Left lung (tissue), 10 donors: ENCODE data around the gene ZC3HAV1. TPM values are rescaled to one million over a fixed set of nuclear protein-coding genes. Genes with fewer than 3 reads are reported as not detected.

Experiments used
- ATAC-seq: fragments of 200-7000 bp; cut with Tn5 transposase; one replicate; pipeline ENCODE4 v1.9.1; 2020; ENCODE audit warnings: moderate library complexity
- DNase-seq, 4 donors: peaks; one replicate each; pipeline ENCODE4 v3.0.0-alpha.2; 2013 to 2020
- H3K27ac ChIP-seq, 2 donors: fragments of 200-600 bp; sonication (generic) in 1 of 2; one replicate each; pipeline versions ENCODE4 v1.5.0 to v1.8.0; 2020 to 2021
- H3K27me3 ChIP-seq, 2 donors: fragments of 200-600 bp; sonication (generic) in 1 of 2; one replicate each; pipeline versions ENCODE4 v1.5.0 to v1.8.0; 2020 to 2021
- H3K36me3 ChIP-seq, 2 donors: fragments of 200-600 bp; sonication (generic) in 1 of 2; one replicate each; pipeline versions ENCODE4 v1.5.0 to v1.8.0; 2020 to 2021
- H3K4me1 ChIP-seq, 2 donors: fragments of 200-600 bp; one replicate each; pipeline ENCODE4 v1.8.0; 2021
- H3K4me3 ChIP-seq, 2 donors: fragments of 200-600 bp; sonication (generic) in 1 of 2; one replicate each; pipeline versions ENCODE4 v1.5.0 to v1.8.0; 2020 to 2021; ENCODE audit warnings: mild to moderate bottlenecking in 1 of 2
- H3K9me3 ChIP-seq, 2 donors: fragments of 200-600 bp; sonication (generic) in 1 of 2; one replicate each; pipeline versions ENCODE4 v1.5.0 to v1.8.0; 2020 to 2021
- intact Hi-C, 2 donors: fragments of 100-400 bp; cut with DNase I; formaldehyde crosslinking; loops; one replicate each; pipeline versions ENCODE4 v1.11.2 to v1.14.2; 2022
- polyA plus RNA-seq, 6 donors: library from polyadenylated mRNA; unstranded; fragments of 120-200 nt; gene quantifications; one replicate each; pipeline ENCODE4 v1.2.1, GENCODE V29; 2013; ENCODE audit not compliant: insufficient read length in 6 of 6
- total RNA-seq, 2 donors: library from RNA; stranded (reverse); fragmentation: NEBNext Ultra II Directional; extraction: Animal tissue kit (Norgen Biotek cat#: 25700); gene quantifications; one replicate each; pipeline ENCODE4 v1.2.1, GENCODE V29; 2021
- TF ChIP-seq, protein P1 (sequence below), 2 donors: fragments of 200-600 bp; sonication (generic) in 1 of 2; IDR thresholded peaks; one replicate each; pipeline versions ENCODE4 v1.5.0 to v1.8.0; 2021; ENCODE audit warnings: antibody characterized with exemption in 2 of 2
- donor health status: DM: no; HTN: yes; CAD: no.
- donor health status: DM: no; HTN: no; CAD: no.

The ZC3HAV1 gene
- total and polyA plus RNA-seq, 8 donors = 16.0 to 45.5 (median 22.4) TPM

DNA sequence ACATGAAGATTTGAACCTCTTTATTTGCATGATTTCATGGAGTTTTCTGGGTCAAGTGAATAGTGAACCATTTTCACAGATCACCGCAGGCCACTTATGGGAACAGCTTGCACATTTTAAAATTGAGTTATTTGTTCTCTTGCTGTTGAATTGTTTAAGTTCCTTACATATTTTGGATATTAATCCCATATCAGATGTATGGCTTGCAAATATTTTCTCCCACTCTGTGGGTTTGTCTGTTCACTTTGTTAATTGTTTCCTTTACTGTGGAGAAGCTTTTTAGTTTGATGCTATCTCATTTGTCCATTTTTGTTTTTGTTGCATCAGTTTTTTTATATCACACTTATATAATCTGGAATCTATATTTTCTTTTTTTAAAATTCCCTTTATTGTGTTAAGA is 59.6 kb downstream of the ZC3HAV1 start:
- Histone ChIP-seq H3K36me3 (peaks cover 0 to 100% of the 10 kb centered on the region in 2 donors), H3K4me1 (peaks cover 0 to 9% of the 10 kb centered on the region in 2 donors), H3K27ac (no peak overlapping the region), H3K9me3 (no peaks in the 10 kb centered on the region), H3K27me3 (no peaks in the 10 kb centered on the region), H3K4me3 (no peak overlapping the region)
- intact Hi-C loops = no loop called here
- TF ChIP-seq, protein P1, sequence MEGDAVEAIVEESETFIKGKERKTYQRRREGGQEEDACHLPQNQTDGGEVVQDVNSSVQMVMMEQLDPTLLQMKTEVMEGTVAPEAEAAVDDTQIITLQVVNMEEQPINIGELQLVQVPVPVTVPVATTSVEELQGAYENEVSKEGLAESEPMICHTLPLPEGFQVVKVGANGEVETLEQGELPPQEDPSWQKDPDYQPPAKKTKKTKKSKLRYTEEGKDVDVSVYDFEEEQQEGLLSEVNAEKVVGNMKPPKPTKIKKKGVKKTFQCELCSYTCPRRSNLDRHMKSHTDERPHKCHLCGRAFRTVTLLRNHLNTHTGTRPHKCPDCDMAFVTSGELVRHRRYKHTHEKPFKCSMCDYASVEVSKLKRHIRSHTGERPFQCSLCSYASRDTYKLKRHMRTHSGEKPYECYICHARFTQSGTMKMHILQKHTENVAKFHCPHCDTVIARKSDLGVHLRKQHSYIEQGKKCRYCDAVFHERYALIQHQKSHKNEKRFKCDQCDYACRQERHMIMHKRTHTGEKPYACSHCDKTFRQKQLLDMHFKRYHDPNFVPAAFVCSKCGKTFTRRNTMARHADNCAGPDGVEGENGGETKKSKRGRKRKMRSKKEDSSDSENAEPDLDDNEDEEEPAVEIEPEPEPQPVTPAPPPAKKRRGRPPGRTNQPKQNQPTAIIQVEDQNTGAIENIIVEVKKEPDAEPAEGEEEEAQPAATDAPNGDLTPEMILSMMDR (IDR thresholded peaks at IDR 0.05) = no peak
- ATAC-seq = no peak
- no peak for DNase-seq

- Histone ChIP-seq H3K36me3 (peaks cover 0 to 98% of the 10 kb centered on the region in 2 donors), H3K4me3 (no peak overlapping the region), H3K27ac (no peak overlapping the region), H3K27me3 (no peaks in the 10 kb centered on the region), H3K9me3 (no peaks in the 10 kb centered on the region), H3K4me1 (peaks cover 0 to 18% of the 10 kb centered on the region in 2 donors)
- DNase-seq (no peak), ATAC-seq (no peak)
- intact Hi-C loops = no loop called here
- TF ChIP-seq, protein P1 (IDR thresholded peaks at IDR 0.05) = no peak
Observed at GRCh38 chr7:139049111-139049510, 60.4 kb downstream of the ZC3HAV1 start.

DNA sequence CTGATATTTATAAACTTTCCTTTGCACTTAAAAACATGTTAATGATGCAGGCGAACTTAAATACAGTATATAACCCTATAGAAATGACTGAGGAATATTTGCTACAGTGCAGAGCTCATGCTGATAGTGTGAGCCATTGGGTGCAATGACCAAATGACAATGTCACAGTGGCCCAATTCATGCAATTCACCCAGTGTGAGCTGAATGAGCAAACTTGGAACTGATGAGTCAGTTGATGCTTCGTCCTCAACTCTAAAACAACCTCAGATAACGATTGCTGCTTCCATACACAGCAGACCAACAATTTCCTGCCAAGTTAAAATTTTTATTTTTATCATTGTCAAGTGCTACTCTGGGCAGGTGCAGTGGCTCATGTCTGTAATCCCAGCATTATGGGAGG is 61.5 kb downstream of the ZC3HAV1 start:
- Histone ChIP-seq H3K36me3 (peaks cover 0 to 98% of the 10 kb centered on the region in 2 donors), H3K4me1 (peaks cover 0 to 19% of the 10 kb centered on the region in 2 donors), H3K27ac (no peak overlapping the region), H3K9me3 (no peaks in the 10 kb centered on the region), H3K27me3 (no peaks in the 10 kb centered on the region), H3K4me3 (no peak overlapping the region)
- TF ChIP-seq, protein P1 (IDR thresholded peaks at IDR 0.05) = no peak
- intact Hi-C loops = no loop called here
- DNase-seq (no peak), ATAC-seq (no peak)

DNA sequence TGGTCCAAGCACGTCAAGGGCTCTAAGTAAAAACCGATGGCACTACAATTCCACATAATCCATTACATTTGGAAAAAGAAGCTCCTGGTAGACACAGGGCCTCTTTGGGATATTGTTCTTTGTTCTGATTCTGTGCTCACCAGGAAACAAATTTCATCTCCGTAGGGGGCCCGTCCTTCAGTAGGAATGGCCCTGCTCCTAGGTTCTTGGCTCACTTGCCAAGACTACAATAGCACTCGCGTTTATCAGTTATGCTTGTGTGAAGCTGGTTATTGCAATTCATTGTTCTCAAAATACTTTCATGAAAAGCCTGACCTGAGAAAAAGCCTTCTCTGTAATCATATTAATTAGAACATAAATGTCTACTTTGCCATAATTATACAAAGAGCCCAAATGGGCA is 63.4 kb downstream of the ZC3HAV1 start:
- H3K27ac ChIP-seq = no peak overlapping the region
- H3K36me3 ChIP-seq = peaks cover 0 to 84% of the 10 kb centered on the region in 2 donors
- H3K4me3 ChIP-seq = no peak overlapping the region
- H3K4me1 ChIP-seq = peaks cover 0 to 19% of the 10 kb centered on the region in 2 donors
- DNase-seq (no peak), ATAC-seq (no peak)
- TF ChIP-seq, protein P1 (IDR thresholded peaks at IDR 0.05) = no peak
- no peaks in the 10 kb centered on the region for H3K9me3 ChIP-seq
- intact Hi-C loops = no loop called here
- no peaks in the 10 kb centered on the region for H3K27me3 ChIP-seq

DNA sequence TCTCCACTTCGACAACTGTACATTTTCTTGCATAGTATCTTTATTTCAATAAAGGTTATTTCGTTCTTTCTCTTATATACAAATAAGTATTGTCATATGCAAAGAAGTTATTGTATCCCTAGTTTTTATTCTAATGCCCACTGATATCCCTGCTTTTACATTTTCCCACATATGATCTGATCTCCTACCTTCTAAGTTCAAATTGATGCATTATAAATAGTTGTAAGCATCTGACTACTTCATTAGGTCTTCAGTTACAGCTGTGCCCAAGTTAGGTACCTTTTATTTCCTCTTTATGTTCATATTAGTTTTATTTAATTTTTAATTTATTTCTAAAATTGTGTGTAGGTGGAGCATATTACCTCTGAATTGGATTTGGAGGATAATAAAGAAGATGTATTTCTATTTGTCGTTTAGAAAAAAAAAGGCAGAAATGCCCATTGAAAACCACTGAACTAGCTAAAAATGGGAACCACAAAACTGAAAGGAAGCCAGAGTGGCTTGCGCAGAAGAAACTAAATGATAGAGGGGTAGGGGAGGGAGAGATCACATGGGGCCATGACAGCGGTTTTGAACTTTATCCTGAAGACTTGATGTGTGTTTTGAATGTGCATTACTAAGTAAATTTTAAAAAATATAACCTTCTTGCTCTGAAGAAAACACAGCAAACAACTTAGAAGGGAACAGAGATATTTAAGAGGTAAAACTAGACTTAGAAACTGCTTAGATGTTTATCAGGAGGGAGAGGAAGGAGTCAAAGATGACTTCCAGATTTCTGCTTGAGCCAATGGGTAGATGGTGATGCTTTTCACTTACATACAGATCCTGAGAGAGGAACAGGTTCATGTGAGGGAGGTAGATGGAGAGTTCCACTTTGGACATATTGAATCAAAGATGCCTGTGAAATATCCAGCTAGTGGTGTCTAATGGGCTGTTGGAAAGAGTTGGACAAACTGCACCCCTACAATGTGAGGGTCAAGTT is 64.4 kb downstream of the ZC3HAV1 start:
- Histone ChIP-seq H3K27me3 (no peaks in the 10 kb centered on the region), H3K27ac (peak overlapping the region in 1 of 2 donors; percentile 48), H3K36me3 (peaks cover 0 to 73% of the 10 kb centered on the region in 2 donors), H3K4me3 (no peak overlapping the region), H3K4me1 (peaks cover 0 to 19% of the 10 kb centered on the region in 2 donors), H3K9me3 (no peaks in the 10 kb centered on the region)
- DNase-seq (no peak), ATAC-seq (peak; percentile 38)
- intact Hi-C loops = no loop called here
- TF ChIP-seq, protein P1 (IDR thresholded peaks at IDR 0.05) = no peak
